ENCODE data around the gene HCFC1R1.

HCFC1R1 gene

DNA sequence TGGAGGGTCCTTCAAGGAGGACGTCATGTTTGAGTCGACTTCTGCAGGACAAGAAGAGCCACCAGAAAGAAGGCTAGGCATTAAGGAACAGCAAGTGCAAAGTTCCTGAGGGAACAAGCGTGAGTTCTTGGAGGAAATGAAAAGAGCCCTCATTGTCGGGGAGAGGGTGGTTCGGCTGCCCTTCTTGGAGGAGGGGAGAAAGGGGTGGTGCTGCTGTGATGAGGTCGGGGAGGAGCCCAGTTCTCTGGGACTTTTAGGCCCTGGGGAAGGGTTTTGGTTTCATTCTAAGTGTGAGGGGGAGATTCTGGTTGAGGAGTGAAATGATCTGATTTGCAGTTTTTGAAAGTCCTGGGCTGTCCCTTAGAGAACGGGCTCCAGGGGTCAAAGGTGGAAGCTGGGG is 8.9 kb upstream of the HCFC1R1 start:
- Mint-ChIP-seq H3K4me1 (peaks cover 23 to 52% of the 10 kb centered on the region in 2 donors), H3K9me3 (no peaks in the 10 kb centered on the region), H3K4me3 (no peak overlapping the region), H3K27ac (no peak overlapping the region), H3K27me3 (peaks cover 76 to 89% of the 10 kb centered on the region in 2 donors), H3K36me3 (peaks cover 0 to 4% of the 10 kb centered on the region in 2 donors)
- peak in 1 of 2 donors; percentile 28 for ATAC-seq (replicated peaks)
- DNase-seq: no peak

GRCh38 chr16:3030222-3031212 is 6.8 kb upstream of the HCFC1R1 start:
- Mint-ChIP-seq H3K27me3 (peaks cover 65 to 74% of the 10 kb centered on the region in 2 donors), H3K36me3 (peaks cover 18 to 20% of the 10 kb centered on the region in 2 donors), H3K27ac (no peak overlapping the region), H3K9me3 (no peaks in the 10 kb centered on the region), H3K4me3 (peak overlapping the region in 1 of 2 donors; percentile 1), H3K4me1 (peaks cover 18 to 52% of the 10 kb centered on the region in 2 donors)
- no peak for DNase-seq
- ATAC-seq (replicated peaks): no peak

DNA sequence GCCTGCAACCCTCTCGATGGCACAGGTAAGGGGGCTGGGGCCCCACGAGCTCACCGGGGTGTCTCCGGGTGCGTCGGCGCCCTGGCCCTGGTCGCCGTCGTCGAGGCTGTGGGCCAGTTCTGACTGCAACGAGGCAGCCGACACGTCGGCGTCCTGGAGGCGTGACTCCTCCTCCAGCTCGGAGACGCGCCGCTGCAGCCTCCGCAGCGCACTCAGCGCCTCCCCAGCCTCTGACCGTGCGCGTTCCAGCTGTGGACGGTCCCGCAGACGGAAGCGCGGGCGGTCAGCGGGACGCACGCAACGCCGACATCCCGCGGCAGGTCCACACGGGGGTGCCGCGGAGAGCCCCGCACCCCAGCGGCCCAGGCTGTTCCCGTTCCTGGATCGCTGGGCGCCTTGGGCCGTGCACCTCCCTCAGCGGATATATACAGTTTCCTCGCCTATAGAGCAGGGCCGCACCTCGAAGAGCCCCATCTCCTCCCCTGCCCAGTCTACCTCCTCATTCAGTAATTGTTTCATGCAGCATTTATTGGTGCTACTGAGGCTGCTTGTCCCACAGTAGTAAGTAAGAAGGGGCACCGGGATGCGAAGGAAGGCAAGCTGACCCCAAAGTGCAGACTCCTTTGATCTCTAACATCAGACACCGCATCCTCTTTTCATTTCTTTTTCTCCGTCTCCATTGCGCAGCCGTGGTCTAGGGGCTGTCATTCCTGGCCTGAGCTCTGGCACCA is 5.9 kb upstream of the HCFC1R1 start:
- ATAC-seq (replicated peaks) (peak in 1 of 2 donors; percentile 34), DNase-seq (no peak)
- Mint-ChIP-seq H3K4me3 (peak overlapping the region; percentile 1 to 37), H3K27ac (no peak overlapping the region), H3K27me3 (peaks cover 57 to 65% of the 10 kb centered on the region in 2 donors), H3K9me3 (no peaks in the 10 kb centered on the region), H3K4me1 (peaks cover 20 to 56% of the 10 kb centered on the region in 2 donors), H3K36me3 (peaks cover 20 to 21% of the 10 kb centered on the region in 2 donors)

DNA sequence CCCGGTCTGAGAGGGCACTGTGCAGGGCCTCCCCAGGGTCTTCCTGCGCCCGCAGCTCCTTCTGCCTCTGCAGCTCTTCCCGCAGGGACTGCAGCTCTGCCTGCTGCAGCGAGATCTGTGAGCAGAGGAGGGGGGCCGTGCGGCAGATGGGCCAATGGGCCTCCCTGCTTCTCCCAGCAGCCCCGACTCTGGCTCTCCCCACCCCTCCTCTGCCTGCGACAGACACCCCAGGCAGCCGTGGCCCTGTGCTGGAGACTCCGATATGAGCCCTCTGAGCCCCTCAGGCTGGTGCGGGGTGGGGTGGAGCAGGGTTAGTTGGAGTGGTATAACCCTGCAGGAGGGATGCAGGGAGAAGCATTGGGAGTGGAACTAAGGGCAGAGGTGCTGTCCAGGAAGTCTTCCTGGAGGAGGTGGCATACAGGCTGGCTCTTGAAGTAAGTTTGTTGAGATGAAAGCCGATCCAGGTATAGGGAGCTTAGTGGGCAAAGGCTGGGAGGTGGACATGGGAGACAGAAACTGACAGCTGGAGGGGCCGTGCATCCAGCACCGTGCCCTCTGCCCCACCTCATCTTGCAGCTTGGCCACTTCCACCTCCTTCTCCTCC is 5.1 kb upstream of the HCFC1R1 start:
- peaks cover 20 to 21% of the 10 kb centered on the region in 2 donors for H3K36me3 Mint-ChIP-seq
- H3K4me1 Mint-ChIP-seq: peaks cover 23 to 61% of the 10 kb centered on the region in 2 donors
- no peak overlapping the region for H3K27ac Mint-ChIP-seq
- peaks cover 51 to 58% of the 10 kb centered on the region in 2 donors for H3K27me3 Mint-ChIP-seq
- no peak for DNase-seq
- no peak for ATAC-seq (replicated peaks)
- H3K9me3 Mint-ChIP-seq: no peaks in the 10 kb centered on the region
- peak overlapping the region in 1 of 2 donors; percentile 5 for H3K4me3 Mint-ChIP-seq

- H3K9me3 Mint-ChIP-seq: no peaks in the 10 kb centered on the region
- H3K4me1 Mint-ChIP-seq: peaks cover 26 to 68% of the 10 kb centered on the region in 2 donors
- DNase-seq (peak; percentile 71), ATAC-seq (replicated peaks) (peak; percentile 30 to 44)
- H3K27me3 Mint-ChIP-seq: peaks cover 44 to 52% of the 10 kb centered on the region in 2 donors
- H3K27ac Mint-ChIP-seq: no peak overlapping the region
- peak overlapping the region; percentile 44 to 76 for H3K4me3 Mint-ChIP-seq
- H3K36me3 Mint-ChIP-seq: peaks cover 20 to 21% of the 10 kb centered on the region in 2 donors
Observed at GRCh38 chr16:3027983-3028715, 4.4 kb upstream of the HCFC1R1 start.

DNA sequence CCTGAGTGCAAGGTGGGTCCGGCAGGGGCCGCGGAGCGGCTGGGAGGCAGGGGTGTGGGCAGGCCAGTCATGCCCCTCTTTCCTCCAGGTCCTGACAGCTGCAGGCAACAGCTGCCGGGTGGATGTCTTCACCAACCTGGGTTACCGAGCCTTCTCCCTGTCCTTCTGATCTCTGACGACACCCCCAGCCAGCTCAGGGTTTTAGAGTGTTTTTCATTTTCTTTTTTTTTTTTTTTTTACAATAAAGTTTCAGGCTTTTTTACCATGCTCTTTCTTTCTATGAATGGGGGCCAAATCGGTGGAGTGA is 3.7 kb upstream of the HCFC1R1 start:
- no peak overlapping the region for H3K27ac Mint-ChIP-seq
- peaks cover 20 to 21% of the 10 kb centered on the region in 2 donors for H3K36me3 Mint-ChIP-seq
- H3K4me3 Mint-ChIP-seq: no peak overlapping the region
- peaks cover 37 to 45% of the 10 kb centered on the region in 2 donors for H3K27me3 Mint-ChIP-seq
- DNase-seq: no peak
- ATAC-seq (replicated peaks): no peak
- H3K9me3 Mint-ChIP-seq: no peaks in the 10 kb centered on the region
- peaks cover 30 to 69% of the 10 kb centered on the region in 2 donors for H3K4me1 Mint-ChIP-seq

GRCh38 chr16:3026609-3027488 is 3.1 kb upstream of the HCFC1R1 start:
- Mint-ChIP-seq H3K4me3 (no peak overlapping the region), H3K4me1 (peaks cover 36 to 75% of the 10 kb centered on the region in 2 donors), H3K36me3 (peaks cover 20 to 21% of the 10 kb centered on the region in 2 donors), H3K27me3 (peaks cover 33 to 39% of the 10 kb centered on the region in 2 donors), H3K9me3 (no peaks in the 10 kb centered on the region), H3K27ac (no peak overlapping the region)
- no peak for ATAC-seq (replicated peaks)
- DNase-seq: no peak

DNA sequence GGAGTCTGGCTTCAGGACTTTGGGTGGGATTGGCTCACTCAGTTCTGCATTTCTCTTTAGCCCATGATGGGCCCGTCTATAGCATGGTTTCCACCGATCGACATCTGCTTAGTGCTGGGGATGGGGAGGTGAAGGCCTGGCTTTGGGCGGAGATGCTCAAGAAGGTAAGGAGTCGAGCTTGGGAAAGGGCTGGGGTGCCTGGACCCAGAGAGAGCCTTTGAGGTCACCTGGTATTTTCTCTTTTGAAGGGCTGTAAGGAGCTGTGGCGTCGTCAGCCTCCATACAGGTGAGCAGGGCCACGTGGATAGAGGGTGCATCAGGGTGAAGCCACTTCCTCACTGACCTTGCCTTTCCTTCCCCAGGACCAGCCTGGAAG is 2.2 kb upstream of the HCFC1R1 start:
- Mint-ChIP-seq H3K4me1 (peaks cover 42 to 83% of the 10 kb centered on the region in 2 donors), H3K9me3 (no peaks in the 10 kb centered on the region), H3K36me3 (peaks cover 20 to 21% of the 10 kb centered on the region in 2 donors), H3K4me3 (no peak overlapping the region), H3K27me3 (peaks cover 26 to 30% of the 10 kb centered on the region in 2 donors), H3K27ac (no peak overlapping the region)
- ATAC-seq (replicated peaks) (no peak), DNase-seq (no peak)

GRCh38 chr16:3025032-3026002 is 1.6 kb upstream of the HCFC1R1 start:
- no peak for ATAC-seq (replicated peaks)
- peak overlapping the region in 1 of 2 donors; percentile 25 for H3K4me3 Mint-ChIP-seq
- peaks cover 46 to 85% of the 10 kb centered on the region in 2 donors for H3K4me1 Mint-ChIP-seq
- H3K9me3 Mint-ChIP-seq: no peaks in the 10 kb centered on the region
- H3K27ac Mint-ChIP-seq: no peak overlapping the region
- H3K36me3 Mint-ChIP-seq: peaks cover 20 to 21% of the 10 kb centered on the region in 2 donors
- DNase-seq: no peak
- H3K27me3 Mint-ChIP-seq: peaks cover 20 to 23% of the 10 kb centered on the region in 2 donors

DNA sequence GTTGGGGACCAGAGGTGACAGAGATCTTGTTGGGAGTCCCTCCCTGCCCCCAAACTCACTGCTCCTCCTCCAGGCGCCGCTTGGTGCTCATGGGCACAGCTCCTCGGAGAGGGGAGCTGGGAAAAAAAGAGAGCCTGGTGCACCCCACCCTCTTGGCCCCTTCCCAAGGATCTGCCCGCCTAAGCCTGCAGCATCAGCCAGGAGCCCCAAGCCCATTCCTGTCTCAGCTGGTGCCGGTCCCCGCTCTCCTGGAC is 400 bp downstream of the HCFC1R1 start:
- DNase-seq (no peak), ATAC-seq (replicated peaks) (no peak)
- Mint-ChIP-seq H3K27me3 (peaks cover 3 to 11% of the 10 kb centered on the region in 2 donors), H3K27ac (peak overlapping the region; percentile 96), H3K4me1 (peaks cover 41 to 80% of the 10 kb centered on the region in 2 donors), H3K36me3 (peaks cover 20 to 21% of the 10 kb centered on the region in 2 donors), H3K4me3 (peak overlapping the region; percentile 77 to 81), H3K9me3 (no peaks in the 10 kb centered on the region)

DNA sequence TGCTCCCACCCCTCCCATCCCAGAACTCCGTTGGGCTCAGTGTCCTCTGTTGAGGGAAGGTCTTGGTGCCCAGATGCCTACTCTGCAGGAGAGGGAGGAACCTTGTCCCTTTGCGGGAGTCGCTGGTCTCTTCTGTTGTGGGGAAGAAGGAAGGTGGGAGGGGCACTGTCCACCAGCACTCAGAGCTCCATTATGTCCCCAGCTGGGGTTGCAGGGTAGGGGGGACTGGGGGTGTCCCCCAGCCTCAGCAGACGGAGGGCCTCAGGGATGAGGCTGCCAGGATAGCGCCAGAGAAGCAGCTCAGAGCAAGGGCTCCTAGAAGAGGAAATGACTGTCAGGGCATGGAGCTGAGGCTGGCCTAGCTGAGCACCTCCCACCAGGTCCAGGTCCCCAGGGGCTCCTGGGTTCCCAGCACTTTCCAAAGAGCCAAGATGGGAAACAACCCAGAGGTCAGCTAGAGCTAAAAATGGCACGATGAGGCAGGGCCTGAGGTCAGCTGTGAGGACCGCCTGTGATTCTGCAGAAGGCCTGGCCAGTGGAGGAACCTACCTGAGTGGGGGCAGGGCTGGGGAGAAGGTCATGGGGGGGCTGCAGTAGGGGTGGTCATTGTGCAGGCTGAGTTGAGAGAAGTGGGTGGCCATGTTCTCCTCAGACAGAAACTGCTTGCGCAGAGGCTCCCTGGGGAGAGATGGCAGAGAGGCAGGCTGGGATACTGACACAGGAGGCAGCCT is 893 bp downstream of the HCFC1R1 start:
- peak; percentile 68 for DNase-seq
- Mint-ChIP-seq H3K4me3 (peak overlapping the region; percentile 77 to 81), H3K4me1 (peaks cover 41 to 80% of the 10 kb centered on the region in 2 donors), H3K27me3 (peaks cover 0 to 12% of the 10 kb centered on the region in 2 donors), H3K9me3 (no peaks in the 10 kb centered on the region), H3K27ac (peak overlapping the region; percentile 96), H3K36me3 (peaks cover 18 to 21% of the 10 kb centered on the region in 2 donors)
- peak; percentile 29 to 41 for ATAC-seq (replicated peaks)

Measured in stimulated activated naive B cell treated with anti-CD40 and anti-IgM and Interleukin-4, amounts not matched to agents 10 μg/mL and 1 μg/mL and 100 μg/mL, for 72 hours (primary cell).